ENCODE results near the gene BRD8. TPM values are rescaled to one million over a fixed set of nuclear protein-coding genes. Genes with fewer than 3 reads are reported as not detected.

BRD8 gene
- total and polyA plus RNA-seq, 2 donors (not counting 1 experiment from before 2014, with no cell fraction given): 22.9 to 98.9 TPM

DNA sequence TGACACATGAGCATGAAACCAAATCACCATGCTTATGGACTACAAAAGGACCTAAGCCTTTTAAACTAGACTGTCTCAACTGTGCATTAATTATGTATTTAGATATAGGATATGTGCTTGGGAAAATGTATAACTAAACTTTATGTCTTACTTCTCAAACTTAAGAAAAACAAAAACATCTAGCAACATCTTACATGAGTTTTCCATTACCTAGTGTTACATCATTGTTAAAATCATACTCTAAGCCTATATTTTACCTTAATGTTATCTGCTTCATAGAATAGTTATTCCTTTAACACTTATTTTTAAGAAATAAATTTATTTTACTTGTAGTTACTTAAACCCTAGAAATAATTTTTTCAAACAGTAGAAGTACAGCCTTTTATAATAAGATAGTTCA, 63.2 kb downstream of the BRD8 start:
- Mint-ChIP-seq H3K27me3 (peaks cover 16% of the 10 kb centered on the region), H3K9me3 (ENCODE audit: insufficient read depth) (no peaks in the 10 kb centered on the region), H3K4me1 (no peaks in the 10 kb centered on the region), H3K27ac (no peak overlapping the region), H3K4me3 (no peak overlapping the region)
- Histone ChIP-seq H3K4me3 (ENCODE audit: control extremely low read depth in 1 of 5, extremely low read depth in 1 of 5, insufficient read depth in 1 of 5, low read depth in 2 of 5, low read length in 4 of 5) (no peak overlapping the region), H3K27ac (ENCODE audit: low read length in 2 of 2) (no peak overlapping the region), H3K79me2 (ENCODE audit: control insufficient read depth, insufficient read depth, low read length) (no peaks in the 10 kb centered on the region), H3K9me3 (ENCODE audit: control extremely low read depth in 1 of 3, control insufficient read depth in 2 of 3, insufficient read depth in 1 of 3, low read length in 2 of 3) (no peaks in the 10 kb centered on the region), H4K20me1 (ENCODE audit: control insufficient read depth, insufficient read depth, low read length, poor library complexity, severe bottlenecking) (no peaks in the 10 kb centered on the region), H3K36me3 (replicated peaks in 1 of 2; ENCODE audit: control extremely low read depth in 1 of 2, control insufficient read depth in 1 of 2, extremely low read depth in 1 of 2, insufficient read depth in 2 of 2, low read length in 1 of 2) (no peaks in the 10 kb centered on the region), H2AFZ (ENCODE audit: insufficient read depth, low read depth, low read length, poor library complexity, severe bottlenecking) (no peak overlapping the region), H3K9ac (ENCODE audit: low read length) (no peak overlapping the region), H3K4me2 (replicated peaks; ENCODE audit: low read depth, low read length, poor library complexity, severe bottlenecking) (no peak overlapping the region), H3K4me1 (ENCODE audit: control insufficient read depth in 2 of 2, insufficient read depth in 2 of 2, low read length in 2 of 2) (no peaks in the 10 kb centered on the region), H3K27me3 (replicated peaks in 1 of 4; ENCODE audit: control extremely low read depth in 1 of 4, control insufficient read depth in 3 of 4, insufficient read depth in 4 of 4, low read length in 3 of 4) (peaks cover 0 to 5% (median 2%) of the 10 kb centered on the region in 4 experiments)
- ATAC-seq (ENCODE audit: low read depth) (no peak), DNase-seq (no peak)
- ChIA-PET POLR2A (no interaction called here), CTCF (no interaction called here)
- intact Hi-C loops (cut with micrococcal nuclease): no loop called here
- no peak for TF ChIP-seq EZH2 (IDR thresholded peaks at IDR 0.05; ENCODE audit: borderline replicate concordance, insufficient read depth, low read depth, low read length, poor library complexity, severe bottlenecking)
- TF ChIP-seq, protein P1, sequence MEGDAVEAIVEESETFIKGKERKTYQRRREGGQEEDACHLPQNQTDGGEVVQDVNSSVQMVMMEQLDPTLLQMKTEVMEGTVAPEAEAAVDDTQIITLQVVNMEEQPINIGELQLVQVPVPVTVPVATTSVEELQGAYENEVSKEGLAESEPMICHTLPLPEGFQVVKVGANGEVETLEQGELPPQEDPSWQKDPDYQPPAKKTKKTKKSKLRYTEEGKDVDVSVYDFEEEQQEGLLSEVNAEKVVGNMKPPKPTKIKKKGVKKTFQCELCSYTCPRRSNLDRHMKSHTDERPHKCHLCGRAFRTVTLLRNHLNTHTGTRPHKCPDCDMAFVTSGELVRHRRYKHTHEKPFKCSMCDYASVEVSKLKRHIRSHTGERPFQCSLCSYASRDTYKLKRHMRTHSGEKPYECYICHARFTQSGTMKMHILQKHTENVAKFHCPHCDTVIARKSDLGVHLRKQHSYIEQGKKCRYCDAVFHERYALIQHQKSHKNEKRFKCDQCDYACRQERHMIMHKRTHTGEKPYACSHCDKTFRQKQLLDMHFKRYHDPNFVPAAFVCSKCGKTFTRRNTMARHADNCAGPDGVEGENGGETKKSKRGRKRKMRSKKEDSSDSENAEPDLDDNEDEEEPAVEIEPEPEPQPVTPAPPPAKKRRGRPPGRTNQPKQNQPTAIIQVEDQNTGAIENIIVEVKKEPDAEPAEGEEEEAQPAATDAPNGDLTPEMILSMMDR (IDR thresholded peaks at IDR 0.05): no peak

DNA sequence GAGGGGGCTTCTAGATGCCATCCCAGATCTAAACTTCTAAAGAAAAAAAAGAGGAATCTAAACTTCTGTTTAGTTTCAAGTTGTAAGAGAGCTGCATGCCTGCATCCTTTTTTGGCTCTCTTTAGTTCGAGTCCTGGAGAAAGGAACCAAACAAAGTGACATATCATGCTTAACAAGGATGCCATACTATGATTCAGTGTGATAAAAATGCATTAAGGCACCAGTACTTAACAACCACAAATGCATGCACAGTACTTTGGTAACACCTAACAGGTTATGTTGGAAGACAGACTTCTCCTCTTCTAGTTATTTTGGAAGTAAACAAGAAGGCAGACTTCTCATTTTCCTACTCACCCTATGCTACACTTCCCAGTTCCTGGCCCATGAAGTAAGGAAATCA, 66.5 kb downstream of the BRD8 start:
- intact Hi-C loops (cut with micrococcal nuclease): no loop called here
- Histone ChIP-seq H3K36me3 (replicated peaks in 1 of 2; ENCODE audit: control extremely low read depth in 1 of 2, control insufficient read depth in 1 of 2, extremely low read depth in 1 of 2, insufficient read depth in 2 of 2, low read length in 1 of 2) (no peaks in the 10 kb centered on the region), H3K4me1 (ENCODE audit: control insufficient read depth in 2 of 2, insufficient read depth in 2 of 2, low read length in 2 of 2) (no peaks in the 10 kb centered on the region), H3K79me2 (ENCODE audit: control insufficient read depth, insufficient read depth, low read length) (no peaks in the 10 kb centered on the region), H3K9ac (ENCODE audit: low read length) (no peak overlapping the region), H3K27ac (ENCODE audit: low read length in 2 of 2) (no peak overlapping the region), H3K9me3 (ENCODE audit: control extremely low read depth in 1 of 3, control insufficient read depth in 2 of 3, insufficient read depth in 1 of 3, low read length in 2 of 3) (no peaks in the 10 kb centered on the region), H3K4me2 (replicated peaks; ENCODE audit: low read depth, low read length, poor library complexity, severe bottlenecking) (no peak overlapping the region), H3K4me3 (ENCODE audit: control extremely low read depth in 1 of 5, extremely low read depth in 1 of 5, insufficient read depth in 1 of 5, low read depth in 2 of 5, low read length in 4 of 5) (no peak overlapping the region), H2AFZ (ENCODE audit: insufficient read depth, low read depth, low read length, poor library complexity, severe bottlenecking) (no peak overlapping the region), H3K27me3 (replicated peaks in 1 of 4; ENCODE audit: control extremely low read depth in 1 of 4, control insufficient read depth in 3 of 4, insufficient read depth in 4 of 4, low read length in 3 of 4) (peaks cover 0 to 5% (median 3%) of the 10 kb centered on the region in 4 experiments), H4K20me1 (ENCODE audit: control insufficient read depth, insufficient read depth, low read length, poor library complexity, severe bottlenecking) (no peaks in the 10 kb centered on the region)
- Mint-ChIP-seq H3K27me3 (peaks cover 20% of the 10 kb centered on the region), H3K4me1 (no peaks in the 10 kb centered on the region), H3K4me3 (no peak overlapping the region), H3K9me3 (ENCODE audit: insufficient read depth) (no peaks in the 10 kb centered on the region), H3K27ac (no peak overlapping the region)
- ChIA-PET POLR2A (no interaction called here), CTCF (interaction anchor here (1.0 kb wide), 1 partner anchor 34 kb away, joined by 4 read pairs; no protein-coding TSS in a partner anchor)
- no peak for TF ChIP-seq EZH2 (IDR thresholded peaks at IDR 0.05; ENCODE audit: borderline replicate concordance, insufficient read depth, low read depth, low read length, poor library complexity, severe bottlenecking)
- TF ChIP-seq, protein P1 (IDR thresholded peaks at IDR 0.05): no peak
- no CpG with 5 or more reads among the region's 1 CpG for WGBS (ENCODE audit: insufficient coverage)
- ATAC-seq (ENCODE audit: low read depth) (no peak), DNase-seq (no peak)

Data from B cell (primary cell).